CD4-positive, alpha-beta T cell (primary cell): Measurements from ENCODE around the gene SNAPIN. TPM values are rescaled to one million over a fixed set of nuclear protein-coding genes. Genes with fewer than 3 reads are reported as not detected.

Experiments used
- ATAC-seq: fragments of 200-7000 bp; cut with Tn5 transposase; one replicate; pipeline ENCODE4 v1.10.0; 2022; ENCODE audit warnings: mild to moderate bottlenecking; ENCODE audit not compliant: poor library complexity
- CTCF ChIA-PET: fragments of 350-600 bp; sonication (Branson Sonifier 250); formaldehyde crosslinking; loops from one replicate; lab custom pipeline; 2021; ENCODE audit warnings: antibody characterized with exemption, inconsistent platforms; lab: Charles Lee
- POLR2A ChIA-PET: fragments of 350-600 bp; sonication (Branson Sonifier 250); formaldehyde crosslinking; loops from one replicate; lab custom pipeline; 2021; ENCODE audit warnings: antibody characterized with exemption, inconsistent platforms; lab: Charles Lee
- DNase-seq, 14 experiments: peaks; one replicate each; pipeline ENCODE4 v3.0.0-alpha.2; 2013 to 2020; ENCODE audit warnings: mixed read lengths in 2 of 14
- H3K27ac ChIP-seq, 2 donors: one replicate each; pipeline versions ENCODE4 v1.5.1 to v1.7.0; 2013; ENCODE audit warnings: low read length in 2 of 2, low read depth in 1 of 2, mild to moderate bottlenecking in 1 of 2
- H3K27me3 ChIP-seq, 2 experiments: 1 replicate in 1 of 2; 2 replicates in 1 of 2; pipeline versions ENCODE4 v1.6.1 to v1.7.0; 2013; ENCODE audit warnings: low read length in 2 of 2, control low read depth in 1 of 2, mild to moderate bottlenecking in 1 of 2, moderate library complexity in 1 of 2; ENCODE audit not compliant: insufficient read depth in 2 of 2, control insufficient read depth in 1 of 2
- H3K36me3 ChIP-seq: one replicate; pipeline ENCODE4 v1.6.1; 2013; ENCODE audit warnings: low read length, control low read depth; ENCODE audit not compliant: insufficient read depth
- H3K4me1 ChIP-seq: one replicate; pipeline ENCODE4 v1.6.1; 2013; ENCODE audit warnings: low read length, control low read depth; ENCODE audit not compliant: insufficient read depth
- H3K4me3 ChIP-seq: one replicate; pipeline ENCODE4 v1.5.1; 2013; ENCODE audit warnings: mild to moderate bottlenecking, low read length, moderate library complexity
- H3K9me3 ChIP-seq, 2 experiments: 1 replicate in 1 of 2; 2 replicates in 1 of 2; pipeline versions ENCODE4 v1.6.1 to v1.7.0; 2013; ENCODE audit warnings: low read length in 2 of 2, mild to moderate bottlenecking in 2 of 2, control low read depth in 1 of 2, moderate library complexity in 1 of 2; ENCODE audit not compliant: control insufficient read depth in 1 of 2, insufficient read depth in 1 of 2
- H3K27ac Mint-ChIP-seq: one replicate; pipeline ENCODE4 v1.8.0; 2020; ENCODE audit warnings: mixed read lengths
- H3K27me3 Mint-ChIP-seq: one replicate; pipeline ENCODE4 v1.8.0; 2021; ENCODE audit warnings: mixed read lengths
- H3K36me3 Mint-ChIP-seq: one replicate; pipeline ENCODE4 v1.8.0; 2021; ENCODE audit warnings: low read depth, mixed read lengths
- H3K4me1 Mint-ChIP-seq: one replicate; pipeline ENCODE4 v1.8.0; 2021; ENCODE audit warnings: low read depth, mixed read lengths
- H3K4me3 Mint-ChIP-seq: one replicate; pipeline ENCODE4 v1.8.0; 2020; ENCODE audit warnings: mild to moderate bottlenecking, mixed read lengths
- H3K9me3 Mint-ChIP-seq: one replicate; pipeline ENCODE4 v1.8.0; 2020; ENCODE audit warnings: mixed read lengths
- CTCF ChIP-seq: fragments of 200-600 bp; IDR thresholded peaks from one replicate; pipeline ENCODE4 v1.8.0; 2022; ENCODE audit warnings: antibody characterized with exemption, mild to moderate bottlenecking
- intact Hi-C, 2 experiments: fragments of 100-400 bp; cut with DNase I in 1 of 2; cut with micrococcal nuclease in 1 of 2; formaldehyde crosslinking; loops; one replicate each; pipeline versions ENCODE4 v1.15.1 to v1.9.0; 2023 to 2025; cut with DNase I, micrococcal nuclease
- total RNA-seq, 174 experiments: library from RNA in 2 of 174; stranded (reverse) in 2 of 174; gene quantifications; one replicate each; pipeline ENCODE4 v1.2.3 and lab custom pipeline; 2021 to 2026

SNAPIN gene
- total RNA-seq, 2 experiments from 2014 or later = 7.2 to 7.3 TPM

GRCh38 chr1:153687346-153688125 lies 29.0 kb downstream of the SNAPIN start:
- no peak for DNase-seq
- no peak for ATAC-seq
- intact Hi-C loops = no loop called here
- H3K9me3 ChIP-seq = no peaks in the 10 kb centered on the region
- Mint-ChIP-seq H3K27me3 (peaks cover 14% of the 10 kb centered on the region), H3K27ac (no peak overlapping the region), H3K4me1 (no peaks in the 10 kb centered on the region), H3K4me3 (no peak overlapping the region), H3K36me3 (no peaks in the 10 kb centered on the region), H3K9me3 (no peaks in the 10 kb centered on the region)
- H3K27me3 ChIP-seq = peaks cover 0 to 9% of the 10 kb centered on the region in 2 experiments
- no peak for TF ChIP-seq CTCF
- H3K4me1 ChIP-seq = no peaks in the 10 kb centered on the region
- no peak overlapping the region for H3K27ac ChIP-seq
- H3K36me3 ChIP-seq = no peaks in the 10 kb centered on the region
- no peak overlapping the region for H3K4me3 ChIP-seq
- ChIA-PET POLR2A (no interaction called here), CTCF (no interaction called here)

DNA sequence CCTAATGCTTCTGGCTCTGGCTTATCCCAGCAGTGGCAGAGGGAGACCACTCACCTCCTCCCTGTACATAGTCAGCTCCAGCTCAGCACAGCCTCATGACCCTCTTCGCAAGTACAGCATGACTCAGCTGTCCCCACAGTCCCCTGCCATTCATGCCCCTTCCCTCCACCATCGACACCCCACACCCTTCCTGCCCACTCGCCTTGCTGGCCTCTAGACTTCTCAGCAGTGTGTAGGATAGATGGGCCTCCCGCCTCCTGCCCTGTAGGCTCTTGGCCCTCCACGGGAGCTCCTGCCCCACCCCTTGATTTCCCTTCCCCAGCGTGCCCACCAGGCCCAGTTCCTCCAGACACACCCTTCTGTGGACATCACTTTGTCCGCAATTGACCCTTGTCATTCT lies 29.8 kb downstream of the SNAPIN start:
- Histone ChIP-seq H3K27me3 (peaks cover 0 to 9% of the 10 kb centered on the region in 2 experiments), H3K4me3 (no peak overlapping the region), H3K4me1 (no peaks in the 10 kb centered on the region), H3K36me3 (no peaks in the 10 kb centered on the region), H3K9me3 (no peaks in the 10 kb centered on the region), H3K27ac (no peak overlapping the region)
- intact Hi-C loops = no loop called here
- ChIA-PET CTCF (no interaction called here), POLR2A (no interaction called here)
- Mint-ChIP-seq H3K4me1 (no peaks in the 10 kb centered on the region), H3K9me3 (no peaks in the 10 kb centered on the region), H3K27me3 (peaks cover 9% of the 10 kb centered on the region), H3K27ac (no peak overlapping the region), H3K36me3 (no peaks in the 10 kb centered on the region), H3K4me3 (no peak overlapping the region)
- no peak for ATAC-seq
- no peak for TF ChIP-seq CTCF
- DNase-seq = no peak

- Mint-ChIP-seq H3K4me1 (no peaks in the 10 kb centered on the region), H3K4me3 (no peak overlapping the region), H3K36me3 (no peaks in the 10 kb centered on the region), H3K27me3 (peaks cover 4% of the 10 kb centered on the region), H3K9me3 (no peaks in the 10 kb centered on the region), H3K27ac (no peak overlapping the region)
- H3K27me3 ChIP-seq = peaks cover 0 to 9% of the 10 kb centered on the region in 2 experiments
- no peak for TF ChIP-seq CTCF
- ChIA-PET POLR2A (no interaction called here), CTCF (no interaction called here)
- DNase-seq (no peak), ATAC-seq (no peak)
- H3K9me3 ChIP-seq = no peaks in the 10 kb centered on the region
- no peaks in the 10 kb centered on the region for H3K4me1 ChIP-seq
- intact Hi-C loops = no loop called here
- no peak overlapping the region for H3K27ac ChIP-seq
- no peaks in the 10 kb centered on the region for H3K36me3 ChIP-seq
- no peak overlapping the region for H3K4me3 ChIP-seq
Measured at GRCh38 chr1:153688736-153689328, 30.3 kb downstream of the SNAPIN start.
